Stimulated activated CD8-positive, alpha-beta memory T cell treated with anti-CD3 and anti-CD28 coated beads, Interleukin-7, amount 100 ng/mL, for 24 hours (primary cell): ENCODE measurements around the gene SUCLG2.

Experiments
- DNase-seq: peaks from one replicate; pipeline ENCODE4 v3.0.0-alpha.2; 2020; ENCODE audit warnings: low read depth

Gene SUCLG2

GRCh38 chr3:67648701-67649100 is 5.7 kb downstream of the SUCLG2 start:
- no peak for DNase-seq

GRCh38 chr3:67648229-67648628 is 6.2 kb downstream of the SUCLG2 start:
- DNase-seq, result no peak

- DNase-seq, result no peak
These were observed 7.0 kb downstream of the SUCLG2 start for GRCh38 chr3:67647390-67647878.

GRCh38 chr3:67646586-67647234 is 7.7 kb downstream of the SUCLG2 start:
- DNase-seq, result no peak

- DNase-seq, result no peak
These were observed 9.6 kb downstream of the SUCLG2 start for GRCh38 chr3:67644827-67645226.

- no peak for DNase-seq
These were observed 11.7 kb downstream of the SUCLG2 start for GRCh38 chr3:67642734-67643133.

- DNase-seq, result no peak
These were observed 12.2 kb downstream of the SUCLG2 start for GRCh38 chr3:67642190-67642589.

- DNase-seq, result no peak
These were observed 13.0 kb downstream of the SUCLG2 start for GRCh38 chr3:67641451-67641850.

- no peak for DNase-seq
These were observed 14.3 kb downstream of the SUCLG2 start for GRCh38 chr3:67640023-67640660.

- no peak for DNase-seq
These were observed 17.0 kb downstream of the SUCLG2 start for GRCh38 chr3:67637255-67637900.

- no peak for DNase-seq
These were observed 18.6 kb downstream of the SUCLG2 start for GRCh38 chr3:67635806-67636205.

GRCh38 chr3:67635257-67635656 is 19.2 kb downstream of the SUCLG2 start:
- no peak for DNase-seq

- DNase-seq, result no peak
These were observed 23.6 kb downstream of the SUCLG2 start for GRCh38 chr3:67630666-67631362.

GRCh38 chr3:67624687-67625086 is 29.7 kb downstream of the SUCLG2 start:
- DNase-seq, result no peak

GRCh38 chr3:67624078-67624477 is 30.3 kb downstream of the SUCLG2 start:
- DNase-seq, result no peak

- no peak for DNase-seq
These were observed 31.8 kb downstream of the SUCLG2 start for GRCh38 chr3:67622652-67623051.

- no peak for DNase-seq
These were observed 33.5 kb downstream of the SUCLG2 start for GRCh38 chr3:67620869-67621268.

GRCh38 chr3:67619991-67620390 is 34.4 kb downstream of the SUCLG2 start:
- no peak for DNase-seq

- no peak for DNase-seq
These were observed 36.9 kb downstream of the SUCLG2 start for GRCh38 chr3:67617518-67617917.

GRCh38 chr3:67616046-67616445 is 38.4 kb downstream of the SUCLG2 start:
- no peak for DNase-seq

GRCh38 chr3:67614195-67614594 is 40.2 kb downstream of the SUCLG2 start:
- no peak for DNase-seq

GRCh38 chr3:67610458-67610857 is 44.0 kb downstream of the SUCLG2 start:
- DNase-seq, result no peak

GRCh38 chr3:67609709-67610108 is 44.7 kb downstream of the SUCLG2 start:
- no peak for DNase-seq
